Measurements from ENCODE around the gene CORIN. TPM values are rescaled to one million over a fixed set of nuclear protein-coding genes. Genes with fewer than 3 reads are reported as not detected.

Gene CORIN
- total RNA-seq, 1 experiment from 2014 or later: not detected

DNA sequence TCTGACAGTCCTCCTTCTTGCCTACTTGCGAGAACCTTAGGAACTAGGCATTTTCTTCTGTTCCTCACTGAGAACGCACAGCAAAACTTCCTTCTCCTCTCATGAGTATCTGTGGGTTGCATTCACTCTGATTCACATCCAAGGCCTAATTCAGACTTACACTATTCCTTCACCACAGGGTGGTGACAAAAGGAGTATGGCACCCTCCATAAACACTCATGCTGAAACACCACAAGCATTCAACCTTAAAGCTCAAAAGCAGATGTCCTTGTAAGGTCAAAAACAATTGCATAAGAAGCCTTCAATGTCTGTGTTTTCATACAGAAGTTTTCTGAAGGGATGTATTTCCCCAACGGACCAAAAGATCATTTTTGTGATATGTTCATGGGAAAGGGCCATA, 147.3 kb downstream of the CORIN start:
- no peak for DNase-seq (ENCODE audit: low spot score)
- Histone ChIP-seq H3K4me3 (ENCODE audit: low read depth, low read length, poor library complexity, severe bottlenecking) (no peak overlapping the region), H3K27me3 (replicated peaks; ENCODE audit: insufficient read depth, low read depth, low read length, poor library complexity) (no peaks in the 10 kb centered on the region), H3K27ac (ENCODE audit: low read depth, low read length, poor library complexity, severe bottlenecking) (no peak overlapping the region), H3K4me1 (ENCODE audit: insufficient read depth, low read length, poor library complexity, severe bottlenecking) (no peaks in the 10 kb centered on the region), H3K9me3 (ENCODE audit: low read depth, low read length, poor library complexity, severe bottlenecking) (no peaks in the 10 kb centered on the region), H3K36me3 (ENCODE audit: insufficient read depth, low read length, poor library complexity, severe bottlenecking) (no peaks in the 10 kb centered on the region)
- no TSS peak for BruUV-seq (replicated peaks)
- intact Hi-C loops (cut with micrococcal nuclease; ENCODE audit: unreplicated experiment): no loop called here
- ChIA-PET POLR2A (ENCODE audit: low non-redundant PET) (no interaction called here), CTCF (no interaction called here)
- TF ChIP-seq EZH2 (IDR thresholded peaks at IDR 0.05; ENCODE audit: borderline replicate concordance, low read depth, low read length, poor library complexity, severe bottlenecking): no peak
- TF ChIP-seq, protein P1, sequence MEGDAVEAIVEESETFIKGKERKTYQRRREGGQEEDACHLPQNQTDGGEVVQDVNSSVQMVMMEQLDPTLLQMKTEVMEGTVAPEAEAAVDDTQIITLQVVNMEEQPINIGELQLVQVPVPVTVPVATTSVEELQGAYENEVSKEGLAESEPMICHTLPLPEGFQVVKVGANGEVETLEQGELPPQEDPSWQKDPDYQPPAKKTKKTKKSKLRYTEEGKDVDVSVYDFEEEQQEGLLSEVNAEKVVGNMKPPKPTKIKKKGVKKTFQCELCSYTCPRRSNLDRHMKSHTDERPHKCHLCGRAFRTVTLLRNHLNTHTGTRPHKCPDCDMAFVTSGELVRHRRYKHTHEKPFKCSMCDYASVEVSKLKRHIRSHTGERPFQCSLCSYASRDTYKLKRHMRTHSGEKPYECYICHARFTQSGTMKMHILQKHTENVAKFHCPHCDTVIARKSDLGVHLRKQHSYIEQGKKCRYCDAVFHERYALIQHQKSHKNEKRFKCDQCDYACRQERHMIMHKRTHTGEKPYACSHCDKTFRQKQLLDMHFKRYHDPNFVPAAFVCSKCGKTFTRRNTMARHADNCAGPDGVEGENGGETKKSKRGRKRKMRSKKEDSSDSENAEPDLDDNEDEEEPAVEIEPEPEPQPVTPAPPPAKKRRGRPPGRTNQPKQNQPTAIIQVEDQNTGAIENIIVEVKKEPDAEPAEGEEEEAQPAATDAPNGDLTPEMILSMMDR (conservative IDR thresholded peaks at IDR 0.05; ENCODE audit: low read depth, low read length): no peak

DNA sequence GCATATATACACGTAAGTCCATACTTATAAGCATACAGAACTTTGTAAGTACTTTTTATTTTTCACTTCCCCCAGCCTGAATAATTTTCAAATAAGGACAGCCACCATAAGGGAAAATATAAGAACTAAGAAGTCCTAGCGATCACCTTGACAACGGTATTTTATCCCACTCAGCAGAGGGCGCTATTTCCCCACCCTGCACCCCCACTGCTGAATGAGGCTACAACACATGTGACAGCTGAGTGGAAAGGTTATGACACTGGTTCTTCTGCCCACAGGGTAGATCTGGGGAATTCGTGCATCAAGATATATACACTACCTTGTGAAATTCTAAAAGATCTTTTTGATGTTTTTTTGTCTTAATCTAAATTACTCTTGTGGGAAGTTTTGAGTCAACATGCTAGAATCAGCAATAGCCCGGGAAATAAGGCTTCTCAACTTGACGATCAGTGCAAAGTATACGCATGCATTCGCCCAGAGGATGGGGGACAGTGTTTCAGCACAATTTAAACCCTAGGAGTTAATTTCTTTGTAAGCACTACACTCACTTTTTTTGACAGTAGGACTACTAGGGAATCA, 151.5 kb downstream of the CORIN start:
- H3K4me3 ChIP-seq (ENCODE audit: low read depth, low read length, poor library complexity, severe bottlenecking): no peak overlapping the region
- H3K27ac ChIP-seq (ENCODE audit: low read depth, low read length, poor library complexity, severe bottlenecking): no peak overlapping the region
- BruUV-seq (replicated peaks): no TSS peak
- ChIA-PET POLR2A (ENCODE audit: low non-redundant PET) (no interaction called here), CTCF (interaction anchor here (1.0 to 1.1 kb wide), 2 partner anchors 150 to 155 kb away, joined by 4 to 5 read pairs; no protein-coding TSS in a partner anchor)
- no peaks in the 10 kb centered on the region for H3K4me1 ChIP-seq (ENCODE audit: insufficient read depth, low read length, poor library complexity, severe bottlenecking)
- intact Hi-C loops (cut with micrococcal nuclease; ENCODE audit: unreplicated experiment): loop anchor here (1.0 to 5.0 kb wide), 2 partner anchors 150 to 246 kb away; no protein-coding TSS in a partner anchor
- no peaks in the 10 kb centered on the region for H3K9me3 ChIP-seq (ENCODE audit: low read depth, low read length, poor library complexity, severe bottlenecking)
- no peaks in the 10 kb centered on the region for H3K36me3 ChIP-seq (ENCODE audit: insufficient read depth, low read length, poor library complexity, severe bottlenecking)
- H3K27me3 ChIP-seq (replicated peaks; ENCODE audit: insufficient read depth, low read depth, low read length, poor library complexity): no peaks in the 10 kb centered on the region
- DNase-seq (ENCODE audit: low spot score): peak; percentile 63
- TF ChIP-seq, protein P1 (conservative IDR thresholded peaks at IDR 0.05; ENCODE audit: low read depth, low read length): peak; percentile 87
- TF ChIP-seq EZH2 (IDR thresholded peaks at IDR 0.05; ENCODE audit: borderline replicate concordance, low read depth, low read length, poor library complexity, severe bottlenecking): no peak

DNA sequence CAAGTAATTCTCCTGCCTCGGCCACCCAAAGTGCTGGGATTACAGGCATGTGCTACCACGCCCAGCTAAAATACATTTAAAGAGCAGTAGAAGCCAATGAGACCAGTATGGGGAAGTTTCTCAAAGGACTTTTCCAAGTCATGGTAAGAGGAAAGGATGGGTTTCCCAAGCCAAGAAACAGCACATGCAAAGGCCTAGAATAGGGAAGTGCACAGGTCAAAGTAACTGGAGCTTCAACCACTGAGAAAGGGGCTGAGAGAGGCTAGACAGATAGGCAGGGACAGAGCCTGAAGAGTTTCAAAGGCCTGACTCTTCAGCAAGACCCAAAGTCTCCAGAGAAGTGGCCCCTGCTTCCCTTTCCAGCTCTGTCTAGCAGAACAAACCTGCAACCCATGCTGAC, 162.1 kb downstream of the CORIN start:
- Histone ChIP-seq H3K27me3 (replicated peaks; ENCODE audit: insufficient read depth, low read depth, low read length, poor library complexity) (no peaks in the 10 kb centered on the region), H3K4me3 (ENCODE audit: low read depth, low read length, poor library complexity, severe bottlenecking) (no peak overlapping the region), H3K9me3 (ENCODE audit: low read depth, low read length, poor library complexity, severe bottlenecking) (no peaks in the 10 kb centered on the region), H3K27ac (ENCODE audit: low read depth, low read length, poor library complexity, severe bottlenecking) (no peak overlapping the region), H3K36me3 (ENCODE audit: insufficient read depth, low read length, poor library complexity, severe bottlenecking) (no peaks in the 10 kb centered on the region), H3K4me1 (ENCODE audit: insufficient read depth, low read length, poor library complexity, severe bottlenecking) (no peaks in the 10 kb centered on the region)
- intact Hi-C loops (cut with micrococcal nuclease; ENCODE audit: unreplicated experiment): no loop called here
- CTCF ChIA-PET: no interaction called here
- TF ChIP-seq EZH2 (IDR thresholded peaks at IDR 0.05; ENCODE audit: borderline replicate concordance, low read depth, low read length, poor library complexity, severe bottlenecking): no peak
- TF ChIP-seq, protein P1 (conservative IDR thresholded peaks at IDR 0.05; ENCODE audit: low read depth, low read length): no peak
- no peak for DNase-seq (ENCODE audit: low spot score)
- BruUV-seq (replicated peaks): no TSS peak
- POLR2A ChIA-PET (ENCODE audit: low non-redundant PET): interaction anchor here (0.6 kb wide), 1 partner anchor 11 kb away, joined by 3 read pairs; no protein-coding TSS in a partner anchor

Data from A673 (cell line).